Measurements from ENCODE around the gene DTX4.

The DTX4 gene

DNA sequence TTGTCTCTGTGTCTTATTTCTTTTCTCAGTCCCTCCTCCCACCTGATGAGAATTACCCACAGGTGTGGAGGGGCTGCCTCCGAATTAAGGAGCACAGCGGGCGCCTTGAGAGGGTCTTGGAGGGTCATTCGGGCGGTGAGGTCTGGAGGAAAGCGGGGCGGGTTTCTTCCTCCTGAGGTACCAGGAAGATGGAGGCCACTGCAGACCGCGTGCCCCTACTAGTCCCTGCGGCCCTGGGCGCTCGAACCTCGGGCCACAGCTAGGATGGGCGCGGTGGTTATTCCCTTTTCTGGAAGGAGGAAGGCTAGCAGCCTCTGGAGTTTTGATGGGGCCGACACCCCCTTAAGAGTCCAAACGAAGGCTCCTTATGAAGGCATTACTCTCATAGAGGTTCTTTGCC is 34.7 kb upstream of the DTX4 start:
- Histone ChIP-seq H3K27me3 (ENCODE audit: insufficient read depth, low read length, poor library complexity) (no peaks in the 10 kb centered on the region), H3K4me2 (ENCODE audit: insufficient read depth, low read length) (no peak overlapping the region), H3K9me3 (ENCODE audit: insufficient read depth, low read length, severe bottlenecking) (peaks cover 13% of the 10 kb centered on the region), H3K36me3 (ENCODE audit: insufficient read depth, low read length) (peaks cover 55% of the 10 kb centered on the region), H2AFZ (ENCODE audit: low read depth, low read length) (no peak overlapping the region), H3K79me2 (ENCODE audit: insufficient read depth, low read length) (peaks cover 18% of the 10 kb centered on the region), H3K4me1 (ENCODE audit: insufficient read depth, low read length) (peaks cover 30% of the 10 kb centered on the region), H3K27ac (ENCODE audit: low read length) (no peak overlapping the region), H3K9ac (ENCODE audit: low read depth, low read length) (no peak overlapping the region), H3K4me3 (ENCODE audit: low read depth in 1 of 2, low read length in 2 of 2) (no peak overlapping the region), H4K20me1 (ENCODE audit: insufficient read depth, low read length) (no peaks in the 10 kb centered on the region)
- DNase-seq (no peak), ATAC-seq (ENCODE audit: insufficient read depth, low read depth) (no peak)
- TF ChIP-seq EZH2 (IDR thresholded peaks at IDR 0.05; ENCODE audit: borderline replicate concordance, low read depth, low read length, severe bottlenecking): no peak

DNA sequence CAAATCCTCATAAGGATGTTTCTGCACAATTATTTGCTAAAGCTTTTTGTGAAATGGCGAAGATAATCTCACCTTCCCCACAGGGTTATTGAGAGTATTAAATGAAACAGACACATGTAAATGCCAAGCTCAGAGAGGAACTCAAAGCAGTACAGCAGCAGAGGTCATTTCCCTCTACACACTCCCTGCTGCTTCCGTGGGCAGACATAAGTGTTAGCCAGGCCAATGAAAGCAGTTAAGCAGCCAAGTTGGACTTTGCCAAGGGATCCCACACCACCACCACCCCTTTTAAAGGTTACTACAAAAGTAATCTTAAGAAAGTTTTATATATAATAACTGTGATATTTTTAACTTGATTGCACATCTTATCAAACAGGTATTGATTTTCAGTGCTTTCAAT is 33.3 kb upstream of the DTX4 start:
- H3K27ac ChIP-seq (ENCODE audit: low read length): no peak overlapping the region
- H3K4me3 ChIP-seq (ENCODE audit: low read depth in 1 of 2, low read length in 2 of 2): no peak overlapping the region
- peaks cover 41% of the 10 kb centered on the region for H3K36me3 ChIP-seq (ENCODE audit: insufficient read depth, low read length)
- H3K4me2 ChIP-seq (ENCODE audit: insufficient read depth, low read length): no peak overlapping the region
- no peak overlapping the region for H3K9ac ChIP-seq (ENCODE audit: low read depth, low read length)
- H3K27me3 ChIP-seq (ENCODE audit: insufficient read depth, low read length, poor library complexity): no peaks in the 10 kb centered on the region
- H3K4me1 ChIP-seq (ENCODE audit: insufficient read depth, low read length): peaks cover 33% of the 10 kb centered on the region
- peaks cover under 1% of the 10 kb centered on the region for H3K9me3 ChIP-seq (ENCODE audit: insufficient read depth, low read length, severe bottlenecking)
- ATAC-seq (ENCODE audit: insufficient read depth, low read depth): no peak
- no peak overlapping the region for H2AFZ ChIP-seq (ENCODE audit: low read depth, low read length)
- peaks cover 30% of the 10 kb centered on the region for H3K79me2 ChIP-seq (ENCODE audit: insufficient read depth, low read length)
- no peak for TF ChIP-seq EZH2 (IDR thresholded peaks at IDR 0.05; ENCODE audit: borderline replicate concordance, low read depth, low read length, severe bottlenecking)
- DNase-seq: no peak
- H4K20me1 ChIP-seq (ENCODE audit: insufficient read depth, low read length): no peaks in the 10 kb centered on the region

DNA sequence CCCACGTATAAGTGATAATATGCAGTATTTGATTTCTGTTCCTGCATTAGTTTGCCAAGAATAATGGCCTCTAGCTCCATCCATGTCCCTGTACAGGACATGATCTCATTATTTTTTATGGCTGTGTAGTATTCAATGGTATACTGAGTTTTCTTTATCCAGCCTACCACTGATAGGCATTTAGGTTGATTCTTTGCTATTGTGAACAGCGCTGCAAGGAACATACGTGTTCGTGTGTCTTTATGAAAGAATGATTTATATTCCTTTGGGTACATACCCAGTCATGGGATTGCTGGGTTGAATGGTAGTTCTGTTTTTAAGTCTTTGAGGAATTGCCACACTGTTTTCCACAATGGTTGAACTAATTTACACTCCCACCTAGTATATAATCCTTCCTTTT is 30.7 kb upstream of the DTX4 start:
- TF ChIP-seq EZH2 (IDR thresholded peaks at IDR 0.05; ENCODE audit: borderline replicate concordance, low read depth, low read length, severe bottlenecking): no peak
- TF ChIP-seq CTCF (IDR thresholded peaks at IDR 0.05; ENCODE audit: borderline replicate concordance, extremely low read depth, low read length, poor library complexity, severe bottlenecking): no peak
- Histone ChIP-seq H3K27me3 (ENCODE audit: insufficient read depth, low read length, poor library complexity) (no peaks in the 10 kb centered on the region), H3K9ac (ENCODE audit: low read depth, low read length) (peak overlapping the region; percentile 84), H4K20me1 (ENCODE audit: insufficient read depth, low read length) (no peaks in the 10 kb centered on the region; the same call in 1 of the 2 replicates), H2AFZ (ENCODE audit: low read depth, low read length) (no peak overlapping the region), H3K4me2 (ENCODE audit: insufficient read depth, low read length) (peak overlapping the region; percentile 74), H3K4me3 (ENCODE audit: low read depth in 1 of 2, low read length in 2 of 2) (peak overlapping the region in 1 of 2 experiments; percentile 80; a peak in 3 of 4 replicates), H3K36me3 (ENCODE audit: insufficient read depth, low read length) (peaks cover 21% of the 10 kb centered on the region), H3K4me1 (ENCODE audit: insufficient read depth, low read length) (peaks cover 45% of the 10 kb centered on the region), H3K27ac (ENCODE audit: low read length) (peak overlapping the region; percentile 21; the same call in 1 of the 2 replicates), H3K9me3 (ENCODE audit: insufficient read depth, low read length, severe bottlenecking) (no peaks in the 10 kb centered on the region), H3K79me2 (ENCODE audit: insufficient read depth, low read length) (peaks cover 55% of the 10 kb centered on the region)
- ATAC-seq (ENCODE audit: insufficient read depth, low read depth) (no peak), DNase-seq (no peak)

DNA sequence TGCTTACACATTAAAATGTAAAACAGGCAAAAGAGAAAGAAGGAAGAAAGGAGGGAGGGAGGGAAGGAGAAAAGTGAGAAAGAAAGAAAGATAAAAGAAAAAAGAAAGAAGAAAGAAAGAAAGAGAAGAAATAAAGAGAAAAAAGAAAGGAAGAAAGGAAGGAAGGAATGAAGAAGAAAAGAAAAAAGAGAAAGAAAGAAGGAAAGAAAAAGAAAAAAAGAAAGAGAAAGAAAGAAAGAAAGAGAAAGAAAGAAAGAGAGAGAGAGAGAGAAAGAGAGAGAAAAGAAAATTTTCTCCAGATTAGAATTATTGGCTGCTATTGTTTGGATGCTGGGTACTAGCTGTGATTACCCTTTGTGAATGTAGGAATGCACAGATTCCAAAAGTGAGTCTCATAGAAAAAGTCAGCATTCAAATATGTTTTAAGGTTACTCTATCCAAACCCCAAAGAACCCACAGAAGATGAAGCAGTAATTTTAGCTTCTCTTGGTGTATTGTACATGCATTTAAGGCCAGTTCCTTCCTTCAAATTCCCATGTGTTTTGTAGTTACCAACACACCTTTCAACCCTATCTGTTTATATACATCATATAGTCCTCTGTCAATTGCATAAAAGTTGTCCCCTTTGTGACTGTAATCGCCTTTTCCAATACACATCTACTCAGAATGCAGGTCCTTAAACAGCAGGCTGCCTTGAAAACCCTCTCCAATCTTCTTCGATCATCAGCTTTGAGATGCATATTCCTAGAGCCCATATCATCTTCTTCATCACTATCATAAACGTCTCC is 30.1 kb upstream of the DTX4 start:
- Histone ChIP-seq H3K9ac (ENCODE audit: low read depth, low read length) (peak overlapping the region; percentile 84), H2AFZ (ENCODE audit: low read depth, low read length) (peak overlapping the region; percentile 64), H3K4me1 (ENCODE audit: insufficient read depth, low read length) (peaks cover 49% of the 10 kb centered on the region), H4K20me1 (ENCODE audit: insufficient read depth, low read length) (no peaks in the 10 kb centered on the region; the same call in 1 of the 2 replicates), H3K79me2 (ENCODE audit: insufficient read depth, low read length) (peaks cover 62% of the 10 kb centered on the region), H3K36me3 (ENCODE audit: insufficient read depth, low read length) (peaks cover 28% of the 10 kb centered on the region), H3K4me3 (ENCODE audit: low read depth in 1 of 2, low read length in 2 of 2) (peak overlapping the region; percentile 70 to 80; a peak in 3 of 4 replicates), H3K27ac (ENCODE audit: low read length) (peak overlapping the region; percentile 93), H3K27me3 (ENCODE audit: insufficient read depth, low read length, poor library complexity) (no peaks in the 10 kb centered on the region), H3K9me3 (ENCODE audit: insufficient read depth, low read length, severe bottlenecking) (no peaks in the 10 kb centered on the region), H3K4me2 (ENCODE audit: insufficient read depth, low read length) (peak overlapping the region; percentile 74)
- TF ChIP-seq CTCF (IDR thresholded peaks at IDR 0.05; ENCODE audit: borderline replicate concordance, extremely low read depth, low read length, poor library complexity, severe bottlenecking) (no peak), EZH2 (IDR thresholded peaks at IDR 0.05; ENCODE audit: borderline replicate concordance, low read depth, low read length, severe bottlenecking) (no peak)
- no peak for DNase-seq
- ATAC-seq (ENCODE audit: insufficient read depth, low read depth): no peak
